ENCODE measurements around the gene WASHC2A. TPM values are rescaled to one million over a fixed set of nuclear protein-coding genes. Genes with fewer than 3 reads are reported as not detected.
"Not testable (repeated sequence)": the region's sequence is repeated elsewhere in the genome, so short reads cannot be mapped to it uniquely, and the experiment has no call there.

WASHC2A gene
- total and polyA plus RNA-seq, 4 donors: 5.3 to 18.8 (median 11.1) TPM

DNA sequence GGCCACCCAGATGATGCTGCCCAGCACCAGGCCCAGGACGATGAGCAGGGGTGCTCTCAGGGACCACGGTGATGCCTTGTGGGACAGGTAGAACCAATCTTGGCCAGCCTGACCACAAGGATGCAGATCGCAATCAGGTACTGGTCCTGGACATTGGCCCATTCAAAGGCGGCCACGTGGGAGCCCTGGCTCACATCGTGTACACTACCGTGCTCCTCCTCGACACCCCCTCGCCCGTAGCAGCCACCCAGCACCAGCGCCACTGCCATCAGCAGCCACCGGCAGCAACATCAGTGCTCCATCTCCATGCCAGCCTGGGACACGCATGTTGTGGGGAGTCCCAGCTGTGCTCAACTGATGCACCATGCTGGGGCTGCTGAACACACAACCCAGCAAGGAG, 40.6 kb upstream of the WASHC2A start:
- Histone ChIP-seq H3K9me3 (ENCODE audit: control insufficient read depth in 4 of 4, low read length in 3 of 4) (no peaks in the 10 kb centered on the region), H3K36me3 (ENCODE audit: control insufficient read depth in 4 of 4, insufficient read depth in 3 of 4, low read depth in 1 of 4, low read length in 3 of 4) (no peaks in the 10 kb centered on the region), H3K4me3 (ENCODE audit: low read depth in 1 of 3, low read length in 3 of 3) (no peak overlapping the region), H3K27ac (ENCODE audit: low read depth in 1 of 2, low read length in 2 of 2) (no peak overlapping the region), H3K27me3 (ENCODE audit: control insufficient read depth in 4 of 4, insufficient read depth in 4 of 4, low read length in 3 of 4) (no peaks in the 10 kb centered on the region), H3K4me1 (ENCODE audit: control insufficient read depth in 4 of 4, insufficient read depth in 4 of 4, low read length in 3 of 4) (no peaks in the 10 kb centered on the region), H3K9ac (ENCODE audit: low read depth in 1 of 2, low read length in 2 of 2) (no peak overlapping the region)
- 91% methylated on average over 13 of the region's 13 CpGs for WGBS
- TF ChIP-seq GABPA (IDR thresholded peaks at IDR 0.05 in 1 of 2, conservative IDR thresholded peaks at IDR 0.05 in 1 of 2) (no peak), SP1 (IDR thresholded peaks at IDR 0.05) (no peak), HNF4G (IDR thresholded peaks at IDR 0.05) (no peak), NR2F2 (IDR thresholded peaks at IDR 0.05) (no peak), FOXA1 (IDR thresholded peaks at IDR 0.05) (no peak), RXRA (IDR thresholded peaks at IDR 0.05) (no peak), RAD21 (IDR thresholded peaks at IDR 0.05) (no peak)
- TF ChIP-seq, protein P1, sequence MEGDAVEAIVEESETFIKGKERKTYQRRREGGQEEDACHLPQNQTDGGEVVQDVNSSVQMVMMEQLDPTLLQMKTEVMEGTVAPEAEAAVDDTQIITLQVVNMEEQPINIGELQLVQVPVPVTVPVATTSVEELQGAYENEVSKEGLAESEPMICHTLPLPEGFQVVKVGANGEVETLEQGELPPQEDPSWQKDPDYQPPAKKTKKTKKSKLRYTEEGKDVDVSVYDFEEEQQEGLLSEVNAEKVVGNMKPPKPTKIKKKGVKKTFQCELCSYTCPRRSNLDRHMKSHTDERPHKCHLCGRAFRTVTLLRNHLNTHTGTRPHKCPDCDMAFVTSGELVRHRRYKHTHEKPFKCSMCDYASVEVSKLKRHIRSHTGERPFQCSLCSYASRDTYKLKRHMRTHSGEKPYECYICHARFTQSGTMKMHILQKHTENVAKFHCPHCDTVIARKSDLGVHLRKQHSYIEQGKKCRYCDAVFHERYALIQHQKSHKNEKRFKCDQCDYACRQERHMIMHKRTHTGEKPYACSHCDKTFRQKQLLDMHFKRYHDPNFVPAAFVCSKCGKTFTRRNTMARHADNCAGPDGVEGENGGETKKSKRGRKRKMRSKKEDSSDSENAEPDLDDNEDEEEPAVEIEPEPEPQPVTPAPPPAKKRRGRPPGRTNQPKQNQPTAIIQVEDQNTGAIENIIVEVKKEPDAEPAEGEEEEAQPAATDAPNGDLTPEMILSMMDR (IDR thresholded peaks at IDR 0.05; ENCODE audit: low read depth, low read length, missing input control): no peak
- TF ChIP-seq, protein P2, sequence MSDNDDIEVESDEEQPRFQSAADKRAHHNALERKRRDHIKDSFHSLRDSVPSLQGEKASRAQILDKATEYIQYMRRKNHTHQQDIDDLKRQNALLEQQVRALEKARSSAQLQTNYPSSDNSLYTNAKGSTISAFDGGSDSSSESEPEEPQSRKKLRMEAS (IDR thresholded peaks at IDR 0.05): no peak
- TF ChIP-seq, protein P3, sequence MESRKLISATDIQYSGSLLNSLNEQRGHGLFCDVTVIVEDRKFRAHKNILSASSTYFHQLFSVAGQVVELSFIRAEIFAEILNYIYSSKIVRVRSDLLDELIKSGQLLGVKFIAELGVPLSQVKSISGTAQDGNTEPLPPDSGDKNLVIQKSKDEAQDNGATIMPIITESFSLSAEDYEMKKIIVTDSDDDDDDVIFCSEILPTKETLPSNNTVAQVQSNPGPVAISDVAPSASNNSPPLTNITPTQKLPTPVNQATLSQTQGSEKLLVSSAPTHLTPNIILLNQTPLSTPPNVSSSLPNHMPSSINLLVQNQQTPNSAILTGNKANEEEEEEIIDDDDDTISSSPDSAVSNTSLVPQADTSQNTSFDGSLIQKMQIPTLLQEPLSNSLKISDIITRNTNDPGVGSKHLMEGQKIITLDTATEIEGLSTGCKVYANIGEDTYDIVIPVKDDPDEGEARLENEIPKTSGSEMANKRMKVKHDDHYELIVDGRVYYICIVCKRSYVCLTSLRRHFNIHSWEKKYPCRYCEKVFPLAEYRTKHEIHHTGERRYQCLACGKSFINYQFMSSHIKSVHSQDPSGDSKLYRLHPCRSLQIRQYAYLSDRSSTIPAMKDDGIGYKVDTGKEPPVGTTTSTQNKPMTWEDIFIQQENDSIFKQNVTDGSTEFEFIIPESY (IDR thresholded peaks at IDR 0.05): no peak
- DNase-seq (ENCODE audit: low spot score): no peak

DNA sequence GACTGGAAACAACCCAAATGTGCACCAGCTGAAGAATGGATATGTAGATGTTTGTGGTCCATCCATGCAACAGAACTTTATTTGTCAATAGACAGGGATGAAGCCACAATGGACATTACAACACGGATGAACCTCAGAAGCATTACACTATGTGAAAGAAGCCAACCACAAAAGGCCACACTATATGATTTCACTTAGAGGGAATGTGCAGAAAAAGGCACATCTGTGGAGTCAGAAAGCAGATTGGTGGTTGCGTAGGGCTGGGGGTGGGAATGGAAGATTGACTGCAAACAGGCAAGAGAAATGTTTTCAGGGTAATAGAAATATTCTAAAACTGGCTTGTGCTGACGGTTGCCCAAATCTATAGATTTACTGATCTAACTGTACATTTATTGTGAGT, 34.3 kb upstream of the WASHC2A start:
- TF ChIP-seq, protein P2 (IDR thresholded peaks at IDR 0.05): no peak
- TF ChIP-seq TAF1 (conservative IDR thresholded peaks at IDR 0.05) (no peak), SP1 (IDR thresholded peaks at IDR 0.05) (no peak), HNF4A (conservative IDR thresholded peaks at IDR 0.05) (no peak), GABPA (IDR thresholded peaks at IDR 0.05 in 1 of 2, conservative IDR thresholded peaks at IDR 0.05 in 1 of 2) (no peak)
- no peaks in the 10 kb centered on the region for H3K9me3 ChIP-seq (ENCODE audit: control insufficient read depth in 4 of 4, low read length in 3 of 4)
- 63% methylated on average over 3 of the region's 3 CpGs for WGBS
- H3K9ac ChIP-seq (ENCODE audit: low read depth in 1 of 2, low read length in 2 of 2): no peak overlapping the region
- no peaks in the 10 kb centered on the region for H3K4me1 ChIP-seq (ENCODE audit: control insufficient read depth in 4 of 4, insufficient read depth in 4 of 4, low read length in 3 of 4)
- no peaks in the 10 kb centered on the region for H3K27me3 ChIP-seq (ENCODE audit: control insufficient read depth in 4 of 4, insufficient read depth in 4 of 4, low read length in 3 of 4)
- H3K27ac ChIP-seq (ENCODE audit: low read depth in 1 of 2, low read length in 2 of 2): no peak overlapping the region
- DNase-seq (ENCODE audit: low spot score): no peak
- H3K4me3 ChIP-seq (ENCODE audit: low read depth in 1 of 3, low read length in 3 of 3): no peak overlapping the region
- H3K36me3 ChIP-seq (ENCODE audit: control insufficient read depth in 4 of 4, insufficient read depth in 3 of 4, low read depth in 1 of 4, low read length in 3 of 4): no peaks in the 10 kb centered on the region

DNA sequence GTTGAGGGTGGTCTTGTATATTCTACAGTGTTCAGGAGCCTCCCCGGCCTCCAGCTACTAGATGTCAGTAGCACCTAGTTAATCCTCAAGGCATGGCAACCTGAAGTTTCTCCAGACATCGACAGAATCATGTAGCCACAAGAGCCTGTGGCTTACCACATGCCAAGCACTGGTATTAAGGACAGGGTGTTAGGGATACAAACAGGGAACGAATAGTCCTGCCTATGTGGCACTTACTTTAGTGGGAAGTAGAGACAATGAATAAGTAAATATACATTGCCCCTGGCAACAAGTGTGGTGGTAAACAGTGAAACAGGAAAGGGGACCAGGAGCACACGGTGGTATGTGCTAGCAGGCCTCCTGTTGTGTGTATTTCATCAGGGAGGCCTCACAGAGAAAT, 32.4 kb upstream of the WASHC2A start:
- H3K4me1 ChIP-seq (ENCODE audit: control insufficient read depth in 4 of 4, insufficient read depth in 4 of 4, low read length in 3 of 4); H3K9ac ChIP-seq (ENCODE audit: low read depth in 1 of 2, low read length in 2 of 2); H3K27ac ChIP-seq (ENCODE audit: low read depth in 1 of 2, low read length in 2 of 2); H3K36me3 ChIP-seq (ENCODE audit: control insufficient read depth in 4 of 4, insufficient read depth in 3 of 4, low read depth in 1 of 4, low read length in 3 of 4); H3K4me3 ChIP-seq (ENCODE audit: low read depth in 1 of 3, low read length in 3 of 3); H3K27me3 ChIP-seq (ENCODE audit: control insufficient read depth in 4 of 4, insufficient read depth in 4 of 4, low read length in 3 of 4); H3K9me3 ChIP-seq (ENCODE audit: control insufficient read depth in 4 of 4, low read length in 3 of 4); DNase-seq (ENCODE audit: low spot score): not testable (repeated sequence)
- 50% methylated on average over 4 of the region's 4 CpGs for WGBS
